HG03196 (cell line): ENCODE results near the gene AGAP3.

Experiments used
- ATAC-seq: cut with Tn5 transposase; IDR thresholded peaks from one replicate; pipeline ENCODE4 v1.9.1; 2021; ENCODE audit not compliant: unreplicated experiment

Gene AGAP3

DNA sequence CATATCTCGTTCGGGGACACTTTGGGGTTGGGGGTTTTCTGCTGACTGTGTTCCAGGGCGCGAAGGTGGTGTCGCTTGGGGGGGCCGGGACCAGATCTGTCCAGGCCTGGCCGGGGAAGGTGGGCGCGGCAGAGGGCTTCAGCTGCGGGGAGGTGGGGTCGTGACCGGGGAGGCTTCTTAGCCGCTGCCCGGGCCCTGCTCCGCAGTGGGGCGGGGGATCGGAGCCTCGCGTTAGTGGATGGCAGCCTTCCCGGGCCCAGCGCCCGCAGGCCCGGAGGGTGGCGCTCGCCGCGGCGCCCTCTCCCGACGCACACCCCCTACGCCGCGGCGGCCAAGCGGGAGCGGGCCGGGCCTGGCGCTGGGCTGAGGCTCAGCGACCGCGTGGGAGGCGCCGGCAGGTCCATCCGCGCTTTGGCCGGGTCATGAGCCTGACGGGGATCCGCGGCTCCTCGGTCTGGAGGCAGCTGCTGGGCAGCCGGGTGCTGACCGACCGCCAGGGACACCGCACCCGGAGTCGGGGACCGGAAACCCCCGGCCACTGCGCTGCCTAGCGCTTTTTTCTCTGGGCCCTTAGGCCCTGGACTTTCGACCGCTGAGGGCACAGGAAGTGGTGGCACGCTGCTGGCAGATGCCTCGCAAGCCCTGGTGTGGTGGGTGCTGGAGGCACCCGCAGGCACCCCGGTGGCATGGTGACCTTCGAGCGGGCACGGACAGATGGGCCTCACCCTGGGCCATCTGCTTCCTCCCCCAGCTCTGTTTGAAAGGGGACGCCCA lies 1.2 kb downstream of the AGAP3 start:
- ATAC-seq = no peak

DNA sequence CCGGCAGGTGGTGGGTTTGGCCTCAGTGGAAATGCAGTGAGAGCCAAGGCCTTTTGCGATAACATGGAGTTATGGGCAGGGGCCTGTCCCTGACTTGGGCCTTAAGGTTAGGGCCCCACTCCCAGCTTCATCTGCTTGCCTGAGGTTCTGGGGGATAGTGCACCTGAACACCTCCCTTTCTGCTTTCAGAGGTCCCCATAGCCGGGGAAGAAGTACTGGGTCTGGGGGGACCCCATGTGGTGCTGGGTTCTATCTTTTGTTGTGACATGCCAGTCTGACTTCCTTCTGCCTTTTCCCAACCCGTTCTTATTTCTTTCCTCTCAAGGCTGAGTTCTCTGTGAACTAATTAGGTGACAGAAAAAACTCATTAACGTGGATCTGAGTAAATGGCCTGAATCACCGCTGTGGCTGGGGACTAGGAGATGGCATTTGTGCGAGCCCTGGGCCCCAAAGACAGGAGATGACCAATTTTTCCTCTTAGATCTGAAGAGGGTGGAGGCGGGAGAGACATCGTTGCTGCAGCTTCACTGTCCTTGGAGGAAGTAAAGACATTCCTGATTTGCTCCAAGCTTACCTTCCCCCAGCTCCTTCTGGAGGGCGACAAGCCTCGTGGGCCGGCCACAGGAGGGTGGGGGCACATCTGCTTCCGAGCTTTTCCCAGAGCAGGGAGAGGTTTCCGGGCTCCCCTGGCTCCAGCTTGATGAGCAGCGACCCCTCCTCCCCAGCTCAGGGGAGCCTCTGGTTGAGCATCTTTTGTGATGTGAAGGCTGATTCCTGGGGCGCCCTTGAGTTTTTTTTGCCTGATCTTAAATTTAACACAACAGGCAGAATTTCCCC lies 2.0 kb downstream of the AGAP3 start:
- no peak for ATAC-seq

DNA sequence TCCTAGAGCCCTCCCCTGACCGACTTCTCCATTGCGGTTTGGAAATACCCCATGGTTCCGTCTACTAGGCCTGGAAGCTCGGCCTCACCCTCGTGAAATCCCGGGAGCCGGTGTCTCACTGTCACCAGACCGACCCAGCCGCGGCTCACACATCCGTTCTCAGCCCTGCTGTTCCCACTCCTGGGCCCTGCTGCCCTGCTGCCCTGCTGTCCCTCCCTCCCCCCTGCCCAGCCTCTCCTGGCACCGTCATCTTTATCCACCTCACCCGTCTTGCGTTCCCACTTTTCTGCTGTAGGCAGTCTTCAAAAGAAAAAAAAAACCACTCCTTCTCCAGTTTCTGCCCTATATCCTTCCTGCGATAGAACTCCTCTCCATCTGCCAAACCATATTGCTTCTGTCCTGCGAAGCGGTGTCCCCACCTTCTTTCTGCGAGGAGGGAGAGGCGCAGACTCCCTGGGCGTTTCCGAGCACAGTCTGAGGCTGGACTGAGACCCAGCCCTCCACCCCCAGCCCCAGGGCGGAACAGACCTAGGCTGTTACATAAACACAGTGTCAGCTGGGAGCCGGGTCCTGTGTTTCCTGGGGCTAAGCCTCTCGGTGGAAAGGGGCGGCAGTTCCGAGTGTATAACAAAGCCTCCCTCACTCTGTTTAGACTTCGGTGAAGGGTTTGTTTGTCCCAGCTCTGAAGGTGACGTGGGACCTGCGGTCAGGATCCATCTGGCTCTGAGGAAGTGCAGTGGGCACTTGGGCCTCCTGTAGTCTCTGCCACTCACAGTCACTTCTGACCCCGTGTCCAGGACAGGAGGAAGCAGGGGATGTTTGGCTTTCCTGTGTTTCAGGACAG lies 2.8 kb downstream of the AGAP3 start:
- no peak for ATAC-seq

GRCh38 chr7:151089893-151090730 lies 3.8 kb downstream of the AGAP3 start:
- ATAC-seq = no peak

DNA sequence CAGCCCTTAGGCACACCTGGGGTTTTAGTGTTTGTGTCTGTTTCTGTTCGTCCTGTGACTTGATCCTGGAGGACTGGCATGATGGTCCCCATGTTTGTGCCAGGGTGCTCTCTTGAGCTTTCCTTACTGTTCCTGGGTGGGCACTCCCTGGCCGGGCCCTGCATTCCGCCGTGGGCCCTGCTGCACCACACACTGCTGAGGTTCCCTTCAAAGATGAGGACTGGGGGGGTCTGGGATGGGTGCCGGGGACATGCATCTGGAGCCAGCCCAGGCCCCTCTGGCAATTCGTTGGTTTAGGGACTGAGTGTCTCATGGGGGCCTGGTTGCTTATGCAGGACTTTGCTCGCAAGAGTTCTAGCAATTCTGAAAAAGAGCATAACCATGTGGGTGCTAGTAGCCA lies 4.7 kb downstream of the AGAP3 start:
- ATAC-seq = no peak

DNA sequence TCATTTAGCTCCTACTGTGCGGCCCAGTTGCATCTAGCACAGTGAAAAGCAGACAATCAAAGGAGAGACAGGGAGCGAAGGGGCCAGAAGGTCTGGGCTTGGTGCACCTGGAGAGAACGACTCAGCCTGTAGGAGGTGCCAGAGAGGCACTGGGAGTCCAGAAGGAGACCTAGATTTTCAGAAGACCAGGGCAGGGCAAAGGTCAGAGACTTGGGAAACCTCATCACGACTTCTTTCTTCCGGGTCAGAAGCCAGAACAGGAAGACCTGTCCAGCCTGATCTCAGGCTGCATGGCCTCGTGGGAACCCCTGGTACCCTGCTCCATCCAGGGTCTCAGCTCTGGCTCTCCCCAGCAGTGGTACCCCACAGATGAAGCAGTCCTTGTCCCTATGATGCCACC lies 5.2 kb downstream of the AGAP3 start:
- no peak for ATAC-seq

DNA sequence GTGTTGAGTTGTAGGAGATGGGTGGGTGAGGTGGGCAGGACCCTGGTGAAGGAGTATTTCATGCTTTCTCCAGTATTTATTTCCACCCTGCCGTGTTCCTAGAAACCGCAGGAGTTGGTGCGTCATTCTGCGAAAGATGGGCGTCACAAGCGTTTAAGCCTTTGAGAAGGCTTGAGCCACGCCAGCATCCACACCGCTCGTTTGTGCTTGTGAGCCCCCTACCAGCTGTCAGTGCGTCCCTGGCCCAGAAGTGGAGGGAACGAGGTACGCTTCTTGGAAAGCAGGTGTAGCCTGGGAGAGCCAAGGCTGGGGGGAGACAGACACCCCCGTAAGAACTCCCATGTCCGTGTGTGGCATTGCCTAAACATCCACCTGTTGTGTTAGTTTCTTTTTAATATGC lies 5.7 kb downstream of the AGAP3 start:
- no peak for ATAC-seq

DNA sequence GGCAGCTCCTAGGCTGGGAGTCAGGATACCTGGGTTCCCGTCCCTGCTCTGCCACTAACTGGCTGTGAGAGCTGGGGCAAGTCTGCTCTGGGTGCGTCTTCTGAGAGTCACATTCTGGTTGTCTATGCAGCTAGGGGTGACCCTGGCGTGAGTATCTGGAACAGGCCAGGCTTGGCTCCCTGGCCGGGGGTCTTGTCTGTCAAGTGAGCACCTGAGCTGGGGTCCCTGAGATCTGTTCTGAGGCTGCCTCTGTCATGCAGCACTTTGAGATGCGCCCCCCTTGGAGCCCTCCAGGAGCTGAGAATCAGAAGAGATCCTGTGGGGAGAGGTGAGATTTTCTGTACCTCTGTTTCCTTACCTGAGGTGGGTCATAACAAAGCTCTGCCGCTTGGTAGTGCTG lies 7.5 kb downstream of the AGAP3 start:
- no peak for ATAC-seq

GRCh38 chr7:151094675-151095074 lies 8.4 kb downstream of the AGAP3 start:
- no peak for ATAC-seq

- ATAC-seq = no peak
These were observed 9.0 kb downstream of the AGAP3 start for GRCh38 chr7:151095123-151095797.

- no peak for ATAC-seq
These were observed 9.7 kb downstream of the AGAP3 start for GRCh38 chr7:151095828-151096475.

DNA sequence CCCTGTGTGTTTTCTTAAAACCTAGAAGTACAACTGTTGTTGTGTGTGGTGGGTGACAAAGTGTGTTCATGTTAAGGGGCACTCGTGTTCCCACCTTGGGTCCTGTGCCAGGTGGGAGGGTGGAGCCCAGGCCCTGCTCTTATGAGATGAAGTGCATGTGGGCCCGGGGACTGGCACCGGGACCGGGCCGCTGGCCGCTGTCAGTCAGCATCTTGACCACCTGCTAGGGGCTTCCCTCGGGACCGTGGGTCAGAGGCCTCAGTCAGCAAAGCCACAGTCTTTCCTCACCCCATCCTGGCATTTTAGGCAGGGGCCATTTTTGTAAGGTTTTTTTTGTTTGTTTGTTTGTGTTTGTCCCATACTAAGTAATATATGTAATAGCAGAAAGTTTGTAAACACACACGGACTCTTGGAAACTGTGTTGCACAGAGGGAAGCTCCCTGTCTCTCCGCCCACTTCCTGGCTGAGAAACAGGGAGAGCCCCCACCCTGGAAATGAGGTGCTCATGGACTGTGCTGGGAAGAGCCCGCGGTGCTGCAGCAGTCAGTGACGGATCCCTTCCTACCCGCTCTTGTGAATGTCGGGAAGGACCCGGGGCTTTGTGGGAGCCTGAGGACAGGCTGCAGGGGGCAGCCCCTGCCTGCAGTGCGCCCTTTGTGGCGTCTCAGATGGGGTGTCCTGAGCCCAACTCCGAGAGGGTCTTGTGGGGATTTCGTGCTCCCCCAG lies 13.4 kb downstream of the AGAP3 start:
- no peak for ATAC-seq

- ATAC-seq = no peak
These were observed 14.6 kb downstream of the AGAP3 start for GRCh38 chr7:151100921-151101320.

DNA sequence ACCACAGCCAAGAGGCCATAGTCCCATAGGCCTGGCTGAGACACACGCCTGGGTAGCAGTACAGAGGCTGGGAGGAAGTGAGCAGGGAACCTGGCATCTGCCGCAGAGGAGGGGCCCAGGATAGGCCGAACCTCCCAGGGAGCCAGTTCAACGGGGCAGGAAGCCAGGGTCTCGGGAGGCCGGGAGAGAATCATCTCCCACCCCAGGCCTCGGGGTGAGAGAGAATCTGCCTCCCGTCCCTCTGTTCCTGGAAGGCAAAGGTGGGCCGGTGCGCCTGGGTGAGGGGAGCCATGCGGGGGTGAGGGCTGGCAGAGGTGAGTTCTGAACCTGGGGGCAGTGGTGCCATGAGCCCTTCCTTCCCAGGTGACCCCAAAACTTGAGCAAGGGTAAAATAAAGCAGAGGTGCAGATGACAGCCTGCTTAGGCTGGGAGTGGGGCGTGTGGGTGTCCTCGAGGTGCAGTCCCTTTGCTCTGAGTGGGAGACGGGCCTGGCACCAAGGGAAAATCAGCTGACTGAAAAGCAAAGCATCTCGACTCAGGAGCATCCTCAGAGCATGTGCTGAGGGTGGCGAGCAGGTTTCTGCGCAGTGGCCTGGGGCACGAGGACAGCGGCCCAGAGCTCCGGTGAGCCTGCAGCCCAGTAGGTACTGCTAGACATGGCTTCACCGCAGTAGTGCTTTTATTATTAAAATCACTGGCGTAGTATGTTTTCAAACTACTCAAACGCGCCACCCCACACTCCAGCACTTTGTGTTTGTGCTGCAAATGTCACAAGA lies 15.5 kb downstream of the AGAP3 start:
- no peak for ATAC-seq

DNA sequence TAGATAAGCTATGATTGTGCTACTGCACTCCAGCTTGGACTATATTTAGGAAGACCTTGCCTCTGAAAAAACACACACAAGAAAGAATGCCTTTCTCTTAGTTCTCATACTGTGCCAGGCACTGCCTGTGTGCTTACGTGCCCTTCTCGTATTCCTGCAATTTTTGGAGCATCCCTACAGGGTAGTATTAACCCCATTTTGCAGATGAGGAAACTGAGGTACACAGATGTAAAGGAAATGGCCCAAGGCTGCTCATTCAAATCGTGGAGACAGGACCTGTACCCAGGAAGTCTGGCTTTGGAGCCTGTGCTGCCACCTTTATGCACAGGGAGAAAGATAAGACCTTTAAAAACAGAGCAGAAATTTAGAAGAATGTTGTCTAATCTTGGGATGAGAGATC lies 16.7 kb downstream of the AGAP3 start:
- no peak for ATAC-seq

- no peak for ATAC-seq
These were observed 17.7 kb downstream of the AGAP3 start for GRCh38 chr7:151103973-151104372.

DNA sequence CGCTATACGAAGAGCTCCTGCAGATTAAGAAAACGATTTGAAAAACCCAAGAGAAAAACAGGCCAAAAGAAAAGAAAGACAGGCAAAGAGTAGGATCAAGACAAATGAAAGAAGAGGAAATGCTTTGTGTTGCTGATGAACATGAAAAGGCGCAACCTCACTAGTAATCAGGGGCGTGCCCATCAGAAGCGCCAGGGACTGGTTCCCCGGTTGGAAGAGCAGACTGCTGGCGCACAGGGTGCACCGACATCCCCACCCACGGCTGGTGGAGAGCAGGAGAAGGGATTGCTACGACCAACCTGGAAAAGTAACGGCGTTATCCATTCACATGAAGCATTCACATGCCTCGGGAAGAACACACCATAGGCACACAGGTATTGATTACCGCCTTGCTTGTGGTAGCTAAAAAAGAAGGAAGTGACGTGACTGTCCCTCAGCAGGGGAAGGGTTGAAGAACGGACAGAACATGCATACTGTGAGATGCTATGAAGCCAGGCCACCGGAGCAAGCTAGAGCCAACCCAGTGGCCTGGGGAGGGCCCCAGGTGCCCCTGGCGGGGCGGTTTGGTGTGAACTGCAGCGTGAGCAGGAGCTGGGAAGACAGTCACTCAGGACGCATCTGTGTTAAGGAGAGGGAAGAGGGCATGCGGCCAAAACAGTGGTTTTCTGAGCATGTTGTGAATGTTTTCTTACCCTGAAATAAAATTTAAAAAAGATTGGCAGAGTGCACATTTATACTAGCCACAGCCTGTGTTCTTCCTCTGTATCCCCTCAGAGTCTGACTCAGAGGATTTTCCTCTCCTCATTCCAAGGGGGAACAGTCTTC lies 18.3 kb downstream of the AGAP3 start:
- no peak for ATAC-seq
